GM12878 (cell line): Measurements from ENCODE around the gene LY6G5C. TPM values are rescaled to one million over a fixed set of nuclear protein-coding genes. Genes with fewer than 3 reads are reported as not detected.

Source experiments
- BCL11A ChIP-seq: IDR thresholded peaks from 2 replicates; pipeline ENCODE4 v1.6.1; 2011; ENCODE audit warnings: low read depth, low read length
- BMI1 ChIP-seq: fragments of 450-650 bp; IDR thresholded peaks from 2 replicates; pipeline ENCODE4 v1.6.1; 2016; ENCODE audit warnings: mild to moderate bottlenecking, moderate library complexity, borderline replicate concordance
- CHD2 ChIP-seq: IDR thresholded peaks from 2 replicates; pipeline ENCODE4 v1.6.1; 2011; ENCODE audit warnings: low read depth, low read length, improper control_type of control experiment, borderline replicate concordance
- DPF2 ChIP-seq: fragments of 450-650 bp; IDR thresholded peaks from 2 replicates; pipeline ENCODE4 v1.6.1; 2017; ENCODE audit warnings: mild to moderate bottlenecking
- FOXM1 ChIP-seq: IDR thresholded peaks from 2 replicates; pipeline ENCODE4 v1.6.1; 2012; ENCODE audit warnings: low read depth, mild to moderate bottlenecking, inconsistent platforms, low read length, moderate library complexity
- HDAC2 ChIP-seq: fragments of 200-600 bp; sonication (generic); IDR thresholded peaks from 2 replicates; pipeline ENCODE4 v1.6.1; 2017
- HDGF ChIP-seq: fragments of 450-650 bp; IDR thresholded peaks from 2 replicates; pipeline ENCODE4 v1.6.1; 2016; ENCODE audit warnings: antibody characterized with exemption
- KLF5 ChIP-seq: fragments of 450-650 bp; IDR thresholded peaks from 2 replicates; pipeline ENCODE4 v1.6.1; 2014; ENCODE audit warnings: mild to moderate bottlenecking; ENCODE audit not compliant: partially characterized antibody
- MEF2A ChIP-seq: IDR thresholded peaks from 2 replicates; pipeline ENCODE4 v1.6.1; 2011; ENCODE audit warnings: low read depth, mild to moderate bottlenecking, low read length, moderate library complexity; ENCODE audit not compliant: insufficient read depth
- MTA2 ChIP-seq: fragments of 450-650 bp; IDR thresholded peaks from 2 replicates; pipeline ENCODE4 v1.6.1; 2016; ENCODE audit warnings: low read depth, mild to moderate bottlenecking, moderate library complexity
- MXI1 ChIP-seq: fragments of 150-350 bp; IDR thresholded peaks from 2 replicates; pipeline ENCODE4 v1.6.1; 2011; ENCODE audit warnings: low read depth, mild to moderate bottlenecking, inconsistent platforms, low read length, improper control_type of control experiment
- MYB ChIP-seq: fragments of 150-350 bp; IDR thresholded peaks from 2 replicates; pipeline ENCODE4 v1.6.1; 2014; ENCODE audit warnings: mild to moderate bottlenecking, low read depth, low read length, borderline replicate concordance
- NRF1 ChIP-seq: conservative IDR thresholded peaks from 2 replicates; pipeline ENCODE4 v1.6.1; 2011; ENCODE audit warnings: mild to moderate bottlenecking, low read depth, low read length, improper control_type of control experiment
- PAX8 ChIP-seq: fragments of 450-650 bp; IDR thresholded peaks from 2 replicates; pipeline ENCODE4 v1.6.1; 2017; ENCODE audit warnings: mild to moderate bottlenecking, moderate library complexity
- POLR2AphosphoS2 ChIP-seq: IDR thresholded peaks from 2 replicates; pipeline ENCODE4 v1.6.1; 2011; ENCODE audit warnings: low read depth, mild to moderate bottlenecking, low read length, improper control_type of control experiment, moderate library complexity
- RAD21 ChIP-seq: IDR thresholded peaks from 2 replicates; pipeline ENCODE4 v1.6.1; 2011; ENCODE audit warnings: mild to moderate bottlenecking, low read depth, low read length, moderate library complexity; ENCODE audit not compliant: insufficient read depth
- RELA ChIP-seq: fragments of 450-650 bp; IDR thresholded peaks from 2 replicates; pipeline ENCODE4 v1.8.0; 2014; ENCODE audit warnings: borderline replicate concordance; ENCODE audit not compliant: partially characterized antibody
- RUNX3 ChIP-seq: IDR thresholded peaks from 2 replicates; pipeline ENCODE4 v1.6.1; 2012; ENCODE audit warnings: low read length, inconsistent platforms
- SPI1 ChIP-seq: IDR thresholded peaks from 2 replicates; pipeline ENCODE4 v1.6.1; 2011; ENCODE audit warnings: low read depth, mild to moderate bottlenecking, low read length, moderate library complexity, borderline replicate concordance; ENCODE audit not compliant: insufficient read depth
- STAT1 ChIP-seq: fragments of 450-650 bp; conservative IDR thresholded peaks from 2 replicates; pipeline ENCODE4 v1.6.1; 2014; ENCODE audit warnings: antibody characterized with exemption, mild to moderate bottlenecking
- TAF1 ChIP-seq: IDR thresholded peaks from 2 replicates; pipeline ENCODE4 v1.6.1; 2011; ENCODE audit warnings: mild to moderate bottlenecking, low read depth, low read length, borderline replicate concordance
- USF2 ChIP-seq: IDR thresholded peaks from 2 replicates; pipeline ENCODE4 v1.6.1; 2011; ENCODE audit warnings: low read depth, low read length, improper control_type of control experiment, borderline replicate concordance
- ZNF217 ChIP-seq: fragments of 450-650 bp; IDR thresholded peaks from 2 replicates; pipeline ENCODE4 v1.6.1; 2017; ENCODE audit warnings: antibody characterized with exemption, mild to moderate bottlenecking
- ZNF622 ChIP-seq: fragments of 450-650 bp; IDR thresholded peaks from 2 replicates; pipeline ENCODE4 v1.6.1; 2017; ENCODE audit warnings: mild to moderate bottlenecking, inconsistent platforms
- ZZZ3 ChIP-seq: IDR thresholded peaks from 2 replicates; pipeline ENCODE4 v1.6.1; 2011; ENCODE audit warnings: low read depth; ENCODE audit not compliant: control insufficient read depth, insufficient read length
- polyA plus RNA-seq, 11 experiments: library from polyadenylated mRNA; depleted of rRNA in 4 of 11; unstranded in 6 of 11; stranded (reverse) in 5 of 11; fragments of >200 nt; fragmentation: Nextera tagmentation in 4 of 11; fragmentation: Illumina TruSeq in 1 of 11; extraction: Ambion mirVana in 4 of 11; extraction: Trizol in 1 of 11; gene quantifications; 1 replicate in 1 of 11; 2 replicates in 10 of 11; pipeline versions ENCODE4 v1.2.1 to v1.2.3, GENCODE V29; 2011 to 2016; ENCODE audit warnings: inconsistent platforms in 2 of 11, missing spikeins in 2 of 11, low read depth in 1 of 11
- total RNA-seq, 4 experiments: library from RNA; depleted of rRNA in 3 of 4; stranded (reverse); fragments of >200 nt in 3 of 4; fragmentation: Illumina TruSeq in 1 of 4; extraction: Trizol in 1 of 4; gene quantifications; 2 replicates each; pipeline versions ENCODE4 v1.2.1 to v1.2.3, GENCODE V29; 2013 to 2021
- TF ChIP-seq, protein P1 (sequence below): IDR thresholded peaks from 2 replicates; pipeline ENCODE4 v1.6.1; 2011; ENCODE audit warnings: low read depth, mild to moderate bottlenecking, low read length, moderate library complexity, borderline replicate concordance; ENCODE audit errors: extremely low read depth
- TF ChIP-seq, protein P2 (sequence below): fragments of 450-650 bp; IDR thresholded peaks from 2 replicates; pipeline ENCODE4 v1.6.1; 2017; ENCODE audit warnings: mild to moderate bottlenecking, moderate library complexity

LY6G5C gene
- total and polyA plus RNA-seq, 10 of the 15 experiments (the other 5 are each of a cell fraction or from before 2014, with no cell fraction given), result 0.76 to 6.1 (median 1.7) TPM

GRCh38 chr6:31680226-31681134 is at the start of gene LY6G5C (continued):
- TF ChIP-seq, protein P1, sequence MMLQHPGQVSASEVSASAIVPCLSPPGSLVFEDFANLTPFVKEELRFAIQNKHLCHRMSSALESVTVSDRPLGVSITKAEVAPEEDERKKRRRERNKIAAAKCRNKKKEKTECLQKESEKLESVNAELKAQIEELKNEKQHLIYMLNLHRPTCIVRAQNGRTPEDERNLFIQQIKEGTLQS, result no peak
- no peak for TF ChIP-seq KLF5
- no peak for TF ChIP-seq PAX8
- no peak for TF ChIP-seq STAT1
- TF ChIP-seq MXI1, result 0 out of 2 replicates have a peak, but pooled peaks have one; percentile 24
- no peak for TF ChIP-seq TAF1
- TF ChIP-seq MYB, result no peak
- no peak for TF ChIP-seq POLR2AphosphoS2
- TF ChIP-seq MTA2, result no peak
- TF ChIP-seq RUNX3, result peak; percentile 5; the same call in 1 of the 2 replicates
- no peak for TF ChIP-seq BCL11A
- no peak for TF ChIP-seq ZNF622
- TF ChIP-seq RAD21, result peak; percentile 93
- TF ChIP-seq DPF2, result no peak
- no peak for TF ChIP-seq BMI1
- TF ChIP-seq RELA, result no peak
- no peak for TF ChIP-seq CHD2
- 0 out of 2 replicates have a peak, but pooled peaks have one; percentile 7 for TF ChIP-seq NRF1
- no peak for TF ChIP-seq ZZZ3
- TF ChIP-seq HDGF, result peak; percentile 50; the same call in 1 of the 2 replicates
- no peak for TF ChIP-seq HDAC2
- 0 out of 2 replicates have a peak, but pooled peaks have one; percentile 18 for TF ChIP-seq MEF2A
- no peak for TF ChIP-seq USF2
- no peak for TF ChIP-seq ZNF217
- TF ChIP-seq SPI1, result peak; percentile 21; the same call in 1 of the 2 replicates
- TF ChIP-seq, protein P2, sequence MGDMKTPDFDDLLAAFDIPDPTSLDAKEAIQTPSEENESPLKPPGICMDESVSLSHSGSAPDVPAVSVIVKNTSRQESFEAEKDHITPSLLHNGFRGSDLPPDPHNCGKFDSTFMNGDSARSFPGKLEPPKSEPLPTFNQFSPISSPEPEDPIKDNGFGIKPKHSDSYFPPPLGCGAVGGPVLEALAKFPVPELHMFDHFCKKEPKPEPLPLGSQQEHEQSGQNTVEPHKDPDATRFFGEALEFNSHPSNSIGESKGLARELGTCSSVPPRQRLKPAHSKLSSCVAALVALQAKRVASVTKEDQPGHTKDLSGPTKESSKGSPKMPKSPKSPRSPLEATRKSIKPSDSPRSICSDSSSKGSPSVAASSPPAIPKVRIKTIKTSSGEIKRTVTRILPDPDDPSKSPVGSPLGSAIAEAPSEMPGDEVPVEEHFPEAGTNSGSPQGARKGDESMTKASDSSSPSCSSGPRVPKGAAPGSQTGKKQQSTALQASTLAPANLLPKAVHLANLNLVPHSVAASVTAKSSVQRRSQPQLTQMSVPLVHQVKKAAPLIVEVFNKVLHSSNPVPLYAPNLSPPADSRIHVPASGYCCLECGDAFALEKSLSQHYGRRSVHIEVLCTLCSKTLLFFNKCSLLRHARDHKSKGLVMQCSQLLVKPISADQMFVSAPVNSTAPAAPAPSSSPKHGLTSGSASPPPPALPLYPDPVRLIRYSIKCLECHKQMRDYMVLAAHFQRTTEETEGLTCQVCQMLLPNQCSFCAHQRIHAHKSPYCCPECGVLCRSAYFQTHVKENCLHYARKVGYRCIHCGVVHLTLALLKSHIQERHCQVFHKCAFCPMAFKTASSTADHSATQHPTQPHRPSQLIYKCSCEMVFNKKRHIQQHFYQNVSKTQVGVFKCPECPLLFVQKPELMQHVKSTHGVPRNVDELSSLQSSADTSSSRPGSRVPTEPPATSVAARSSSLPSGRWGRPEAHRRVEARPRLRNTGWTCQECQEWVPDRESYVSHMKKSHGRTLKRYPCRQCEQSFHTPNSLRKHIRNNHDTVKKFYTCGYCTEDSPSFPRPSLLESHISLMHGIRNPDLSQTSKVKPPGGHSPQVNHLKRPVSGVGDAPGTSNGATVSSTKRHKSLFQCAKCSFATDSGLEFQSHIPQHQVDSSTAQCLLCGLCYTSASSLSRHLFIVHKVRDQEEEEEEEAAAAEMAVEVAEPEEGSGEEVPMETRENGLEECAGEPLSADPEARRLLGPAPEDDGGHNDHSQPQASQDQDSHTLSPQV, result 0 out of 2 replicates have a peak, but pooled peaks have one; percentile 27
- no peak; the same call in 1 of the 2 replicates for TF ChIP-seq FOXM1
